GM15510 (cell line): Measurements from ENCODE around the gene FCER1G.
A peak's percentile ranks its signal among the peaks of the same experiment; 100 is the strongest.

Source experiments
- POLR2A ChIP-seq: IDR thresholded peaks from 3 replicates; pipeline ENCODE4 v1.6.1; 2011; ENCODE audit warnings: borderline replicate concordance; ENCODE audit not compliant: insufficient read length; ENCODE audit errors: extremely low read depth

The FCER1G gene

DNA sequence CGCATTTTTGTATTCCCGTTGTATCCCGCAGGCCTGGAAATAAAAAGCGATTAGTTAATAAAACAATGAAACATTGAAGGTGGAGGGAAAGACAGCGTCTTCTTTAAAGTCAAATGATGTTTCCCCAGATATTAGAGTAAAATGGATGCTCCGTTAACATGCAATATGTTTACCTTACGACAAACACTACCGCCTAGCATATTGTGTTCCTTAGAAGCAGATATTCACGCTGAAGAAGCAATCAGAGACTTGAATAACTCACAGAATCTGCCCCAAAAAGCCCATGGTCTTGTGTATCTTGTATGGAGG lies 37.2 kb upstream of the FCER1G start:
- no peak for TF ChIP-seq POLR2A

DNA sequence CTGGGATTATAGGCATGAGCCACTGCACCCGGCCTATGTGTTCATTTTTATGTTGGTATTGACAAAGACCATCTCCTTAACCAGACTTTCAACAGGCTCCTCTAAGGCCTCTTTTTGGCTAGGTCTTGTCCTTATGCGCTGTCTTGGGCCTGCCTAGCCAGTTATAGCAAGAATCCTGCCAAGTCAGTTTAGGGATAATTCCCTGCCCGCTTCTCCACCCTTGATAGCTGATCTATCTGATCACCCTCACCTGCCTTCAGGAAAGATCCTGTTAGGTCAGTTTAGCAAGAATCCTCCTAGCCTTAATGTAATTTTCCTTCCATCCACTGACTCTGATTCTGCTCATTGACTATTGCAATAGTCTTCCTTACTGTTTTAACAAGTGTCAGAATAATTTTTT lies 35.4 kb upstream of the FCER1G start:
- TF ChIP-seq POLR2A = no peak

- TF ChIP-seq POLR2A = no peak
These were observed 34.5 kb upstream of the FCER1G start for GRCh38 chr1:161180639-161181038.

GRCh38 chr1:161182214-161182613 lies 32.9 kb upstream of the FCER1G start:
- no peak for TF ChIP-seq POLR2A

DNA sequence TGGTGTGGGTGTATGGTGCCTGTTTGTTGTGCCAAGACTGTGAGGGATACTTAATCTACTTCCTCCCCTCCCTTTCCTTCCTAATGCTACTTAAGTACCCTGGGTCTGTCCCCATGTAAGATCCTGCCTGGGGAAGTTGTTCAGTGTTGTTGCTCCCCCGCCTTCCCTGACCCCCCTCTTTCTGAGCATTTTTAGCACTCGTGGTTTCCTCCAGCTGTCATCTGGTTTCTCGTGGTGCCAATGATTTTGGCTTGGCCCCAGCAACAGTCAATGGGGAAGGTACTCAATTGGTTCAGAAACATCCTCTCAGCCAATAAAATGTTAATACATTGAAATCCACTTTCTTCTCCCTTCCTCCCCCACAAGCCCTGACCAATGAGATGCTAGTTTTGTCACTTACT lies 29.8 kb upstream of the FCER1G start:
- peak; percentile 28 for TF ChIP-seq POLR2A

DNA sequence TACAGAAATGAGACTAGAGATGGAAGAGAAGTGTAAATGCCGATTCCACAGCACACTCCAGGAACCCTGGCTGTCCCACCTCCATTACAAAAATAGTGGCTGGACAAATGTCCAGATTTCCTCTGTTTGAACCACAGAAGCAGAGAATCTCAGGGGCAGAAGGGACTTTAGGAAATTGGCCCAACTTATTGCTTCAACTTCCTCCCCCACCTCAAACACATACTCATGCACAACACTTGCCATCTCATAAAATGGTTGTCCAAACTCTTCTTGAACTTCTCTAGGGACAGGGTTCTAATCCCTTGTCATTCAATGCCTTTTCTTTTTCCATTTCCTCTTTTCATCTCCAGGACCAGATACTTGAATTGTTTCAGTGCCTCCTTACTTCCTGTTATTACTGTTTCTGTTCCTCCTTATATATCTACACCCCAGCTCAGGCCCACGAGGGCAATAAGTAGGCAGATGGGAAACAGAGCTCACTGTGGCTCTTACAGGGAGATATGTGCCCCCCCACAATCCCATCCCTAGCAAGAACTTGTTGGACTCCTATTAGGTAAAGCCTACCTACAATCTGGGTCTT lies 29.3 kb upstream of the FCER1G start:
- TF ChIP-seq POLR2A = no peak

GRCh38 chr1:161187311-161187710 lies 27.8 kb upstream of the FCER1G start:
- TF ChIP-seq POLR2A = no peak

GRCh38 chr1:161188381-161188780 lies 26.7 kb upstream of the FCER1G start:
- no peak for TF ChIP-seq POLR2A

DNA sequence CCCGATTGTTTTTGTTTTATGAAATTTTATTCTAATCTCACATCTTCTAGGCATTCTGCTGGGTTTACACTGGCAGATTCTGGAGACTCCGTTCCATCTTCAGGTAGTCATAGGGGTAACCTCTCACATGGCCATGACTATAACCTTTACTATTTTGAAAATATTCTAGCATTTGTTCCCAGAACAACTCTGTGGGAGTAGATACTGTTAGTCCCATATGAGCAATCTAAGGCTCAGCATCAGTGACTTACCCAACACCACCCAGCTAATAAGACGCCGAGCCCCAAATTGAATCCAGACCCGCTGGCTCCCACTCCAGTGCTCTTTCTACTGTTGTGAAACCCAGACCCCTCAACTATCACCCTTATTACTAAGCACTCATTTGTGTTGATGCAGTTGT lies 26.1 kb upstream of the FCER1G start:
- no peak for TF ChIP-seq POLR2A

GRCh38 chr1:161190962-161191521 lies 24.1 kb upstream of the FCER1G start:
- TF ChIP-seq POLR2A = no peak

DNA sequence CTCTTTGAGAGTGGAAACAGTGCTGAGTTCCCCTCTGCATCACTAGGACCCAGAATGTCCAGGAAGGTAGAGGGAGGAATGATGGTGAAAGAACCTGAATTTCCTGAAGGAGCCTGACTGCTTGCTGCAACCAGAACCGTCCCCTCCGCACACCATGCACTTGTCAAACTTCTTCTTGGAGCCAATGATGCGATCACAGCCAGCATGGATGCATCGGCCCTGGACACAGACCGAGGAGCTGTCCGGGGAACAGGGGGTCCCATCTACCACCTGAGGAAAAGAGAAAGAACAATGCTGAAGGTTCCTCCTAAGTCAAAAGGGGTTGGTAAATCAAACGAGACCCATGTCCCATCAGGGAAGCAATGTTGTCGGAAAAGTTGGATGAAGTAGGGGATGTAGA lies 23.1 kb upstream of the FCER1G start:
- TF ChIP-seq POLR2A = no peak

GRCh38 chr1:161192476-161193465 lies 22.3 kb upstream of the FCER1G start:
- TF ChIP-seq POLR2A = no peak

- TF ChIP-seq POLR2A = no peak
These were observed 21.4 kb upstream of the FCER1G start for GRCh38 chr1:161193561-161194235.

DNA sequence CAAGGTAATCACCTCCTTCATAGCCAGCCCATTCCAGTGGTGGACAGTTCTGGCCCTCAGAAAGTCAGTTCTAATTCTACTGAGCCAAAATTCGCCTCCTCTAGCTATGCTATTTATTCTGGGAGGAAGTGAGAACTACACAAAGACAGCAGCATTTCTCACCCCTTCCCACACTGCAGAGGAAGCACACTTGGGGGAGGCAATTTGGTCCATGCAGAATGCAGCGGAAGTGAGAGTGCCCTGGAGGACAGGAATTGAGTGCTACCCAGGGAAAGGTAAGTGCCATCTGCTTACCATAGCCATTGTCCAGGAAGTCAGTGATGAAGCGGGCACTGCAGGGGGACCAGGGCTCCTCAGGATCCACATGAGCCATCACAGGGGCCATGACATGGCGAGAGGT lies 19.9 kb upstream of the FCER1G start:
- no peak for TF ChIP-seq POLR2A

- no peak for TF ChIP-seq POLR2A
These were observed 19.0 kb upstream of the FCER1G start for GRCh38 chr1:161196111-161196510.
